Measurements from ENCODE around the gene SESTD1.
"Not testable (repeated sequence)": the region's sequence is repeated elsewhere in the genome, so short reads cannot be mapped to it uniquely, and the experiment has no call there.

Gene SESTD1

GRCh38 chr2:179068991-179069643 lies 195.5 kb downstream of the SESTD1 start:
- no peak for TF ChIP-seq ISL1 (CRISPR knock-in tag; IDR thresholded peaks at IDR 0.05)
- TF ChIP-seq ZFP30 (CRISPR knock-in tag; IDR thresholded peaks at IDR 0.05) = no peak
- no peak for TF ChIP-seq BACH2 (CRISPR knock-in tag; IDR thresholded peaks at IDR 0.05; ENCODE audit: borderline replicate concordance)
- no peak for TF ChIP-seq CSDC2 (CRISPR knock-in tag; IDR thresholded peaks at IDR 0.05)
- TF ChIP-seq CSRNP3 (CRISPR knock-in tag; IDR thresholded peaks at IDR 0.05) = no peak
- TF ChIP-seq, protein P1, sequence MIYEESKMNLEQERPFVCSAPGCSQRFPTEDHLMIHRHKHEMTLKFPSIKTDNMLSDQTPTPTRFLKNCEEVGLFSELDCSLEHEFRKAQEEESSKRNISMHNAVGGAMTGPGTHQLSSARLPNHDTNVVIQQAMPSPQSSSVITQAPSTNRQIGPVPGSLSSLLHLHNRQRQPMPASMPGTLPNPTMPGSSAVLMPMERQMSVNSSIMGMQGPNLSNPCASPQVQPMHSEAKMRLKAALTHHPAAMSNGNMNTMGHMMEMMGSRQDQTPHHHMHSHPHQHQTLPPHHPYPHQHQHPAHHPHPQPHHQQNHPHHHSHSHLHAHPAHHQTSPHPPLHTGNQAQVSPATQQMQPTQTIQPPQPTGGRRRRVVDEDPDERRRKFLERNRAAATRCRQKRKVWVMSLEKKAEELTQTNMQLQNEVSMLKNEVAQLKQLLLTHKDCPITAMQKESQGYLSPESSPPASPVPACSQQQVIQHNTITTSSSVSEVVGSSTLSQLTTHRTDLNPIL (CRISPR knock-in tag; IDR thresholded peaks at IDR 0.05; ENCODE audit: low read depth) = no peak
- TF ChIP-seq ESRRG (CRISPR knock-in tag; IDR thresholded peaks at IDR 0.05) = no peak
- TF ChIP-seq TOX (CRISPR knock-in tag; IDR thresholded peaks at IDR 0.05; ENCODE audit: borderline replicate concordance) = no peak
- TF ChIP-seq SNAI2 (CRISPR knock-in tag; IDR thresholded peaks at IDR 0.05) = no peak
- TF ChIP-seq ZNF70 (CRISPR knock-in tag; IDR thresholded peaks at IDR 0.05) = no peak
- TF ChIP-seq TSHZ2 (CRISPR knock-in tag; IDR thresholded peaks at IDR 0.05) = no peak
- no peak for TF ChIP-seq PPARA (CRISPR knock-in tag; IDR thresholded peaks at IDR 0.05; ENCODE audit: borderline replicate concordance)
- TF ChIP-seq POU6F1 (CRISPR knock-in tag; IDR thresholded peaks at IDR 0.05; ENCODE audit: borderline replicate concordance, low read depth) = no peak
- no peak for ATAC-seq

DNA sequence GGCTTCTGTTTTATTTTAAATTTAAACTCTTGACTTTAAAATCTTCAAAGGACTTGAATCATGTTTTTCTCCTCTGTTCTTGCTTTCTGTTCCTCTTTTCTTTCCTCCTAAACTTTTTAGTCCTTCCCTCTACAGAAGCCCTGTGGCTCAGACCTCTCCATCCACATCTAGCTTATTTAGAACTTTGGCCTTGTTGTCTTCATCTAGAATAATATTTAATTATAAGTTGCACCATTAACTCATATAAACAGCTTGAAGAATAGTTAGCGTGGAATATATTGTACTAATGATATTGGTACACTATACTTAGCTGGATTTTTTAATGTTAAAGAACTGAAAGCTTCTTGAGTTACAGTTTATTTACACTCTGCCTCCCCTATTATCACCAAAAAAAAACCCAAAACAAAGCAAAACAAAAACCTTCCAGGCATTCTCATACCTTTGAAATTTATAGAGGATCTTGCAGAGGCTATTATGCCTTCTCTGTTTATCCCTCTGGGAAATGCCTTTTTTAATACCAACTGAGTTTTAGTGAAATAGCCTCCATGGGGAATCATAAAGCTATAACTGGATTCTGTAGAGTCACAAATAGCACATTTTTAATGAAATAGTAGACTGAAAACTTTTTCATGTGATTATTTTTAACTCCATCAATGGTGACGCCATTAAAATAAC lies 205.5 kb downstream of the SESTD1 start:
- ATAC-seq = no peak; the same call in 2 of the 3 replicates
- TF ChIP-seq ZNF70 (CRISPR knock-in tag; IDR thresholded peaks at IDR 0.05) = no peak
- TF ChIP-seq OSR1 (CRISPR knock-in tag; IDR thresholded peaks at IDR 0.05) = no peak
- TF ChIP-seq, protein P1 (CRISPR knock-in tag; IDR thresholded peaks at IDR 0.05; ENCODE audit: low read depth) = no peak
- no peak for TF ChIP-seq CSDC2 (CRISPR knock-in tag; IDR thresholded peaks at IDR 0.05)
- TF ChIP-seq PPARA (CRISPR knock-in tag; IDR thresholded peaks at IDR 0.05; ENCODE audit: borderline replicate concordance) = no peak
- no peak for TF ChIP-seq POU6F1 (CRISPR knock-in tag; IDR thresholded peaks at IDR 0.05; ENCODE audit: borderline replicate concordance, low read depth)
- no peak for TF ChIP-seq ISL1 (CRISPR knock-in tag; IDR thresholded peaks at IDR 0.05)
- TF ChIP-seq ARNTL (CRISPR knock-in tag; IDR thresholded peaks at IDR 0.05; ENCODE audit: borderline replicate concordance, low read depth) = no peak

GRCh38 chr2:179057737-179058136 lies 206.9 kb downstream of the SESTD1 start:
- no peak for ATAC-seq
- TF ChIP-seq TSHZ2 (CRISPR knock-in tag; IDR thresholded peaks at IDR 0.05) (no peak), PATZ1 (CRISPR knock-in tag; IDR thresholded peaks at IDR 0.05; ENCODE audit: borderline replicate concordance) (no peak), OSR1 (CRISPR knock-in tag; IDR thresholded peaks at IDR 0.05) (no peak), CSDC2 (CRISPR knock-in tag; IDR thresholded peaks at IDR 0.05) (no peak), BACH2 (CRISPR knock-in tag; IDR thresholded peaks at IDR 0.05; ENCODE audit: borderline replicate concordance) (no peak)

DNA sequence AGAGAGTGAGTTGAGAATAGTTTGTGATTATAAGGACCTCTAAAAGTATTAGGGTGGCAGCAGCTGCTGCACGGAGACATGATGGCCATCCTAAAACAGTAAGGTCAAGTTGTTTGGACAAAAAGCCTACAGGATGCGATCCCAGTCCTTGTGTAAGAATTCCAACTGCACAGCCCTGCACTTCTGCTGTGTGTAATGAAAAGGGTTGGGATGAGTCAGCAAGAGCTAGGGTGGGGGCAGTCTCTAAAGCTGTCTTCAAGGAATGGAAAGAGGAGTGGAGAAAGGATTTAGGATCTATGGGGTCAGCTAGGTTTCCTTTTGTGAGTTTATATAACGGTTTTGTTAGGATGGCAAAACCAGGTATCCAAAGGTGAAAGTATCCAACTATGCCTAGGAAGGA lies 211.1 kb downstream of the SESTD1 start:
- ATAC-seq = not testable (repeated sequence)

Measured in SK-N-SH treated with all-trans-retinoic acid at 6 μM for 48 hours (cell line).